Measurements from ENCODE around the gene MRPL54.

MRPL54 gene

DNA sequence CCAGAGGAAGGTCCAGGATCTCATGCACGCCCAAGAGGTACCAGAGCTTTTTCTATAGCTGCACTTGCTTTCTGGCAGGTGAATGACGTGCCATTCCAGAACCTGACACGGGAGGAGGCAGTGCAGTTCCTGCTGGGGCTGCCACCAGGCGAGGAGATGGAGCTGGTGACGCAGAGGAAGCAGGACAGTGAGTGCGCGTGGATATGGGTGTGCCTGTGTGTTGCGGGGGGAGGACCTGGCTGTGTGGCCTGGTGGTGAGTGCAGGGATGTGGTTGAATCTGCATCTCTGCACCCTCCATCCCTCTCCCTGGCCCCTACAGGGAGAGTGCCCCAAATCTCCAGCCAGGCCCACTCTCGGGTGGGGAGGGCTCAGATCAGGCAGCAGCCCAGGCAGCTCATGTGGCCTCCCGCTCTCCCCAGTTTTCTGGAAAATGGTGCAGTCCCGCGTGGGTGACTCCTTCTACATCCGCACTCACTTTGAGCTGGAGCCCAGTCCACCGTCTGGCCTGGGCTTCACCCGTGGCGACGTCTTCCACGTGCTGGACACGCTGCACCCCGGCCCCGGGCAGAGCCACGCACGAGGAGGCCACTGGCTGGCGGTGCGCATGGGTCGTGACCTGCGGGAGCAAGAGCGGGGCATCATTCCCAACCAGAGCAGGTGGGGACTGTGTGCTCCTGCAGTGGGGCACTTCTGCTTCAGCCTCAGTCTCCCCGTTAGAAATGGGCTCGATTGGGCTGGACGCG is 23.8 kb upstream of the MRPL54 start:
- ATAC-seq (ENCODE audit: low read depth), result no peak
- Histone ChIP-seq H3K9me3 (ENCODE audit: severe bottlenecking) (no peaks in the 10 kb centered on the region), H3K27ac (ENCODE audit: poor library complexity, severe bottlenecking) (no peak overlapping the region), H3K4me3 (ENCODE audit: severe bottlenecking) (no peak overlapping the region), H3K4me1 (ENCODE audit: insufficient read depth, poor library complexity, severe bottlenecking) (no peaks in the 10 kb centered on the region), H3K36me3 (ENCODE audit: low read depth) (no peaks in the 10 kb centered on the region), H3K27me3 (ENCODE audit: insufficient read depth, poor library complexity, severe bottlenecking) (no peaks in the 10 kb centered on the region)
- no peak for DNase-seq (ENCODE audit: low spot score)
- TF ChIP-seq CTCF (IDR thresholded peaks at IDR 0.05; ENCODE audit: poor library complexity, severe bottlenecking), result no peak

DNA sequence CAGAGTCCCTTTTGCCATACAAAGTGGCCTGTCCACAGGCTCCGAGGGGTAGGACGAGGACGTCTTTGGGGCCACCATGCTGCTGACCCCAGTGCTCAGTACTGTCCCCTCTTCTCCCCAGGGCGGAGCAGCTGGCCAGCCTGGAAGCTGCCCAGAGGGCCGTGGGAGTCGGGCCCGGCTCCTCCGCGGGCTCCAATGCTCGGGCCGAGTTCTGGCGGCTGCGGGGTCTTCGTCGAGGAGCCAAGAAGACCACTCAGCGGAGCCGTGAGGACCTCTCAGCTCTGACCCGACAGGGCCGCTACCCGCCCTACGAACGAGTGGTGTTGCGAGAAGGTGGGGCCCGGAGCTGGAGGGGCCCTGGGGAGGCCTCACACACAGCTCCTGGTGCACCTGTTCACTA is 22.1 kb upstream of the MRPL54 start:
- no peak for ATAC-seq (ENCODE audit: low read depth)
- no peaks in the 10 kb centered on the region for H3K27me3 ChIP-seq (ENCODE audit: insufficient read depth, poor library complexity, severe bottlenecking)
- no peak for TF ChIP-seq CTCF (IDR thresholded peaks at IDR 0.05; ENCODE audit: poor library complexity, severe bottlenecking)

DNA sequence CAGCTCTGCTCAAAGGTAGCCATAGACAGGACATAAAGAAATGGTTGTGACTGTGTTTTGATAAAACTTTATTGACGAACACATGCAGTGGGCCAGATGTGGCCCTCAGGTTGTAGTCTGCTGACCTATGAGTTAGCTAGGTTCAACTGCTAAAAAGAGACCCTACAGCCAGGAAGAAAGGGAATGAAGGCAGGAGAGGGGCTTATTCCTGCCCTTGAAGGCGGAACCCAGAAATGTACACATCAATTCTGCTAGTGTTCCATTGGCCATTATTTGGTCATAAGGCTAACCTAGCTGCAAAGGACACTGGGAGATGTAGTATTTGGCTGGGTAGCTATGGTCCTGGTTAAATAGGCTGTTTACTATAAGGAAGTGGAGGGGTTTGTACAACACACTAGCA is 19.0 kb upstream of the MRPL54 start:
- Histone ChIP-seq H3K27ac (ENCODE audit: poor library complexity, severe bottlenecking) (no peak overlapping the region), H3K4me3 (ENCODE audit: severe bottlenecking) (no peak overlapping the region), H3K9me3 (ENCODE audit: severe bottlenecking) (no peaks in the 10 kb centered on the region), H3K36me3 (ENCODE audit: low read depth) (no peaks in the 10 kb centered on the region), H3K27me3 (ENCODE audit: insufficient read depth, poor library complexity, severe bottlenecking) (no peaks in the 10 kb centered on the region), H3K4me1 (ENCODE audit: insufficient read depth, poor library complexity, severe bottlenecking) (no peaks in the 10 kb centered on the region)
- DNase-seq (ENCODE audit: low spot score), result no peak
- no peak for ATAC-seq (ENCODE audit: low read depth)
- TF ChIP-seq CTCF (IDR thresholded peaks at IDR 0.05; ENCODE audit: poor library complexity, severe bottlenecking), result no peak

More for the DNA sequence above, 22.1 kb upstream of the MRPL54 start:
- Histone ChIP-seq H3K4me1 (ENCODE audit: insufficient read depth, poor library complexity, severe bottlenecking) (no peaks in the 10 kb centered on the region), H3K9me3 (ENCODE audit: severe bottlenecking) (no peaks in the 10 kb centered on the region), H3K27ac (ENCODE audit: poor library complexity, severe bottlenecking) (no peak overlapping the region), H3K36me3 (ENCODE audit: low read depth) (no peaks in the 10 kb centered on the region), H3K4me3 (ENCODE audit: severe bottlenecking) (no peak overlapping the region)
- no peak for DNase-seq (ENCODE audit: low spot score)

- ATAC-seq (ENCODE audit: low read depth), result no peak
- H3K4me1 ChIP-seq (ENCODE audit: insufficient read depth, poor library complexity, severe bottlenecking), result no peaks in the 10 kb centered on the region
- no peak overlapping the region for H3K4me3 ChIP-seq (ENCODE audit: severe bottlenecking)
- H3K27me3 ChIP-seq (ENCODE audit: insufficient read depth, poor library complexity, severe bottlenecking), result no peaks in the 10 kb centered on the region
- no peak for TF ChIP-seq CTCF (IDR thresholded peaks at IDR 0.05; ENCODE audit: poor library complexity, severe bottlenecking)
- 0 out of 2 replicates have a peak, but pooled peaks cover 2% of the 10 kb centered on the region for H3K36me3 ChIP-seq (ENCODE audit: low read depth)
- DNase-seq (ENCODE audit: low spot score), result no peak
- no peak overlapping the region for H3K27ac ChIP-seq (ENCODE audit: poor library complexity, severe bottlenecking)
- no peaks in the 10 kb centered on the region for H3K9me3 ChIP-seq (ENCODE audit: severe bottlenecking)
Observed at GRCh38 chr19:3745363-3746045, 17.0 kb upstream of the MRPL54 start.
